KBM-7 (cell line): ENCODE measurements around the gene PCMT1.
A peak's percentile ranks its signal among the peaks of the same experiment; 100 is the strongest.
"Not testable (repeated sequence)": the region's sequence is repeated elsewhere in the genome, so short reads cannot be mapped to it uniquely, and the experiment has no call there.

ENCODE experiments used
- DNase-seq: peaks from one replicate; pipeline ENCODE4 v3.0.0-alpha.2; 2015
- in situ Hi-C: fragments of 300-500 bp; cut with MboI; formaldehyde crosslinking; loops from 2 replicates; pipeline ENCODE4 v1.14.3; 2020; ENCODE audit warnings: low sequenced_read_pairs, low pct_unique_long_range_greater_than_20kb, mixed read lengths

PCMT1 gene

GRCh38 chr6:149749594-149750135, at the start of gene PCMT1:
Gene PCMT1 (plus strand): TSS chr6:149749741. CDS start chr6:149749902, 161 bp downstream.
- in situ Hi-C loops = no loop called here
- peak; percentile 80 for DNase-seq

DNA sequence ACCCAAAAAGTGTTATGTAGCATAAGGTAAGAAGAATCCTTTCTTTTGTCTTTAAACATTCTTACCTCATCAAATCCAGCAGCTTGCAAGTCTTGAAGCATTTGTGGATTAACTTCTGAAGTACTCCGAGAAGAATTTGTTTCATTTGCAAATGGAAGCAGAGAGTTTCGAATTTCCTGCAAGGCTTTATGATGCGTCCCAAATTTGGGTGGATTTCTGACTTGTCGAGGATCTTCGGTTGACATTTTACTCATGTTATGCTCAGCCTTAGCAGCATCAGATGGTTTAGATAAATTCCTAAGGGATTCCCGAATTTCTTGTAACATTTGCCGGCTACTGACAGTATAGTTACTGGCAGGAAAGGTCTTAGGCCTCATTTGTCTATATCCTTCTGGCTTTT, 47.8 kb upstream of the PCMT1 start:
- in situ Hi-C loops = no loop called here
- no peak for DNase-seq

DNA sequence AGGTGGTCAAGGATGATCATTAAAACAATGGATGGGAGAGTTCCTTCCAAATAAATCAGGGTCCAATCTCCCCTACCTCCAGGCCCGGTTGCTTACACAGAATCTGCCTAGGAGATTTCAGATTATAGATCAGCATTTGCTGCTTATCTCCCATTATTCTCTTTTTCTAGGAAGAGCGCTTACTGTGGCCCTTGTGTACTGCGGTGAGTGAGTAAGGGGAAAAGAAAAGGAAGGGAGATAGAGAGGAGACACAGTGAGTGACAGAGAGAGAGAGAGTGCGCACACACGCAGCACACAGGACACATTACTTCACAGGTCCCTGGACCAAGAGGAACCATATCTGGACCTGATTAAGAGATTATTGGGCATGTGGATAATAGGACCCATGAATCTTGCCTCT, 37.8 kb upstream of the PCMT1 start:
- no peak for DNase-seq
- in situ Hi-C loops = no loop called here

GRCh38 chr6:149714442-149714841, 35.1 kb upstream of the PCMT1 start:
- in situ Hi-C loops = no loop called here

DNA sequence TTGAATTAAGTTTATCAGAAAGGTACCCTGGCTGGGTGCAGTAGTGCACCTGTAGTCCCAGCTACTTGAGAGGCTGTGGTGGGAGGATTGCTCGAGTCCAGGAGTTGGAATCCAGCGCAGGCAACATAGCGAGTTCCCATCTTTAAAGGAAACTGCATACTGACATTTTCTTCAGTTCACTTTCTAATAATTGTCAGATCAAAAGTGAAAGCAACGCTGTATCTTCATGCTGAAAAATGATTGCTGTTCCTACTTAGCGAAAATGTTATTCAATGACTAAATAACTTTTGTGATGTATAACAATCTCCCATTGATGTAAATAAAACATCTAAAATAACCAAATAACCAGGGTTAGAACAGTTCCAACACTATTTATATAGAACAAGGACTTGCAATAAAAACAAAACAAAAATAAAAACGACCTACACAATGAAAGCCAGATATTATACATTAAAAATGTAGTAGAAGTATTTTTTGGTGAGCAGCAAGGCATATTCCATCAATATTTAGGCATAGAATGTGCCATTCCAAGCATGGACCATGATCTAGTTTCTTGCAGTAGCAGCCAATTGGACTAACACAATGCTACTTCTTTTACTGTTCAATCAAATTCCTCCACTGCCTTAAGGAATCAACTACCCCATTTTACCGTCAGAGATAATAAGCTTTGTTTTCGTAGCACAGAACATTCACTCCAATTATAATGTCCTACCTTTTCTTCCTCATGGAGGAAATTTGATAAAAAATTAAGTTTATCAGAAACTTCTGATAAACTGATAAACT, 33.2 kb upstream of the PCMT1 start:
- in situ Hi-C loops = no loop called here

More at GRCh38 chr6:149714442-149714841, 35.1 kb upstream of the PCMT1 start:
- DNase-seq = no peak

GRCh38 chr6:149717255-149717587, 32.3 kb upstream of the PCMT1 start:
- DNase-seq = no peak
- in situ Hi-C loops = no loop called here

More for the DNA sequence above, 33.2 kb upstream of the PCMT1 start:
- peak; percentile 21 for DNase-seq

DNA sequence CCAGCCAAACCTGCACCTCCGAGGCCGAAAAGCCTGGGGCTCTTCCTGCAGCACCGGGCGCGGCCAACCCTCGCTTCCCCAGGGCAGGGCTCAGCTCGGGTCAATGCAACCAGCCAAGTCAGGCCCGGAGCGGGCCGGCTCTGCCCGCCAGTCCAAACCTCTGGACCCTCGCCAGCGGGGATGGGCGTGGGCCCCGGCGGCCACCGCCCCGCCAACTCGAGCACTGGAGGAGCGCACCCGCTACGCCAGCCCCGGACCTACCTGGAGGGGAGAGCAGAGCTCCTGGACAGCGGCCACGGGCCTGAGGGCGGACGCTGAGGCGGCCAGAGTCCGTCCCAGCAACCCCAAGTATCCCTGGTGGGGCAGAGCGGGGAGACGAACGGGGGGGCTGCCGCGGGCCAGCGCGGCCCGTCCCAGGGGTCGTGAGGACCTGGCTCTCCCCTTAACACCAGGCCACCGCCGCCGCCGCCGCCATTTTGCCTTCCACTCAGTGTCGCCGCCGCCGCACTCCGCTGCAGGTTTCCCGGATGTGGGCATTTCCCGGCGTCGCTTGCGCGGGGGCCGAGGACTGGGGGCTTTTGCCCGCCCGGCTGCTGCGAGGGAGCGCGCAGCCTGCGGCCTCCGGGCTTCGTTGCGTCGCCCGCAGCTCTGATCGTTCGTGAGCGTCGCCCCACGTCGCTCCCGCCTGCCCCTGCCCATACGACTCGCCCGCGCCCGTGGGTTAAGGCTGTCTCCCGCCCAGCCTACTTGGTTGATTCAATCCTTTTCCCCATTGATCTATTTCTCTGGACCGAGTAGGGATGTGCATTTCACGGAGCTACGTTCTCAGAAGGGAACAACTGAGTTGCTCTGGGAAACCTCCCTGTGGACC, 31.7 kb upstream of the PCMT1 start, which contains the start of gene LATS1:
LATS1 (minus strand) TSS at position 514 of the 871 bp plus-strand sequence. CDS start 15,975 bp downstream, outside the sequence.
- peak; percentile 89 for DNase-seq
- in situ Hi-C loops = no loop called here

GRCh38 chr6:149719531-149719930, 30.0 kb upstream of the PCMT1 start:
- in situ Hi-C loops = no loop called here
- DNase-seq = no peak

- DNase-seq = no peak
- in situ Hi-C loops = no loop called here
These were observed 26.3 kb upstream of the PCMT1 start for GRCh38 chr6:149723262-149723661.

- in situ Hi-C loops = no loop called here
- DNase-seq = peak; percentile 65
These were observed 25.6 kb upstream of the PCMT1 start for GRCh38 chr6:149723771-149724417.

DNA sequence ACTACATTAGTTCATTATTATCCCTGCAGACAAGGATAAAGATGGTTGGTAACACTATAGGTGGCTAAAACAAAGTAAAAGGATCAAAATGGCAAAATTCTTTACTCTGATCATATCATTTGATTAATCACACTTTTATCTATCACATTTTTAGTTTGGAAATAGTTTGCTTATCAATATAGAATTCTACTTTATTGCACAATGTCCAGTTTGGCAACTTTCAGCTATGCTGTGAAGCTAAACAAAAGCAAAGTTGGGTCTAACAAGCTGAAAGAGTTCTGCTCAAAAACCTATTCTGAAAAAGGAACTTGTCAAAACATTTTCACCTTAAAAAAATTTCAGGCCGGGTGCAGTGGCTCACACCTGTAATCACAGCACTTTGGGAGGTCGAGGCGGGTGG, 23.8 kb upstream of the PCMT1 start:
- in situ Hi-C loops = no loop called here
- no peak for DNase-seq

GRCh38 chr6:149727793-149728498, 21.6 kb upstream of the PCMT1 start:
- in situ Hi-C loops = no loop called here
- DNase-seq = peak; percentile 82

- DNase-seq = peak; percentile 78
- in situ Hi-C loops = no loop called here
These were observed 20.9 kb upstream of the PCMT1 start for GRCh38 chr6:149728499-149729234.

DNA sequence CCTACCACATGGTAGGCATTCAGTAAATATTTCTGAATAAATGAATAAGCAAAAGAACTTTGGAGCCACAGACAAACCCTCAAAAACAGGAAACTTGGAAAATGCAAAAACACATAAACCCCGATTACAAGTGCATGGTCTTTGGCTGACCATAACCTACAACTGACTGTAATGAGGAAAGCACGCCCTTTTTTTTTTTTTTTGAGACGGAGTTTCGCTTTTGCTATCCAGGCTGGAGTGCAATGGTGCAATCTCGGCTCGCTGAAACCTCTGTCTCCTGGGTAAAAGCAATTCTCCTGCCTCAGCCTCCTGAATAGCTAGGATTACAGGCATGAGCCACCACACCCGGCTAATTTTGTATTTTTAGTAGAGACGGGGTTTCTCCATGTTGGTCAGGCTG, 19.7 kb upstream of the PCMT1 start:
- in situ Hi-C loops = no loop called here
- DNase-seq = no peak

- DNase-seq = no peak
- in situ Hi-C loops = no loop called here
These were observed 16.3 kb upstream of the PCMT1 start for GRCh38 chr6:149733089-149733720.

DNA sequence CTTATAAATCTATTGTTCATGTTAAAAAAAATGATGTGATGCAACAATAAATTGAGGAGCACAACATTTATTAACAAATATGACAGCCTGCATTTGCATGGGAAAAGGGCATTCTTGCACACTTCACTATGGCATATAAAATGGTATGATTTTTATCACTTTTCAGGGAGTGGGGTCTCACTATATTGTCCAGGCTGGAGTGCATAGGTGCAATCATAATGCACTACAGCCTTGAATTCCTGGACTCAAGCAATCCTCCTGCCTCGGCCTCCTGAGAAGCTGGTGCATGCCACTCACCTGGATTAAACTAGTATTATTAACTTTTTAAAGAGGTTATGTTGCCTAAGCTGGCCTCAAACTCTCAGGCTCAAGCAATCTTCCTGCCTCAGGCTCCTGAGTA, 14.6 kb upstream of the PCMT1 start:
- no peak for DNase-seq
- in situ Hi-C loops = no loop called here

DNA sequence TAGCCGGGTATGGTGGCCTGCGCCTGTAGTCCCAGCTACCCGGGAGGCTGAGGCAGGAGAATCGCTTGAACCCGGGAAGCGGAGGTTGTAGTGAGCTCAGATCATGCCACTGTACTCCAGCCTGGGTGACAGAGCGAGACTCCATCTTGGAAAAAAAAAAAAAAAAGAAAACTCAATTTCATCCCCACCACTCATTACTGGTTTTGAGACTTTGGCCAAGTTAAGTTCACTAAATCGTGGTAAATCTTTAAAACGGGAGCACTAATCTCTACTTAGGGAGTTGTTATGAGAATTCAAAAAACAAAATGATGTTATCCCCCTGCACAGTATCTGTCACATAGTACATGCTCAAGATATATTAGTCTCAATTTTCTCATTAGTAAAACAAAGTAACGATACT, 4.3 kb upstream of the PCMT1 start:
- in situ Hi-C loops, DNase-seq: not testable (repeated sequence)
